ENCODE results near the gene IMMP2L.

GRCh38 chr7:111183321-111183720 is 379.0 kb downstream of the IMMP2L start:
- TF ChIP-seq CTCF (optimal IDR thresholded peaks at IDR 0.05 in 1 of 3, IDR thresholded peaks at IDR 0.05 in 1 of 3, conservative IDR thresholded peaks at IDR 0.05 in 1 of 3; ENCODE audit: extremely low read depth in 1 of 3, insufficient read depth in 2 of 3, low read length in 3 of 3) (no peak), EZH2 (IDR thresholded peaks at IDR 0.05; ENCODE audit: low read length) (no peak)

Data from keratinocyte (primary cell).